Lung (tissue), 12 donors: ENCODE results near the gene DICER1. TPM values are rescaled to one million over a fixed set of nuclear protein-coding genes. Genes with fewer than 3 reads are reported as not detected.

Source experiments
- ATAC-seq: fragments of 200-7000 bp; cut with Tn5 transposase; one replicate; pipeline ENCODE4 v1.9.1; 2020; ENCODE audit warnings: moderate number of reproducible peaks; ENCODE audit not compliant: insufficient read depth, low FRiP score
- DNase-seq, 3 donors: peaks; one replicate each; pipeline ENCODE4 v3.0.0-alpha.2; 2013 to 2017
- H3K27ac ChIP-seq, 2 donors: one replicate each; pipeline ENCODE4 v1.5.1; 2013; ENCODE audit warnings: mild to moderate bottlenecking in 2 of 2, moderate library complexity in 2 of 2, control low read depth in 1 of 2, inconsistent platforms in 1 of 2, low read depth in 1 of 2, low read length in 1 of 2
- H3K27me3 ChIP-seq, 3 donors: one replicate each; pipeline ENCODE4 v1.5.1; 2013; ENCODE audit warnings: low read length in 2 of 3; ENCODE audit not compliant: control insufficient read depth in 3 of 3, insufficient read depth in 3 of 3
- H3K36me3 ChIP-seq, 4 donors: one replicate each; pipeline ENCODE4 v1.5.1; 2013; ENCODE audit warnings: low read length in 4 of 4, mild to moderate bottlenecking in 1 of 4, moderate library complexity in 1 of 4; ENCODE audit not compliant: control insufficient read depth in 4 of 4, insufficient read depth in 4 of 4
- H3K4me1 ChIP-seq, 5 donors: one replicate each; pipeline ENCODE4 v1.5.1; 2013; ENCODE audit warnings: low read length in 5 of 5, mild to moderate bottlenecking in 2 of 5, moderate library complexity in 1 of 5; ENCODE audit not compliant: control insufficient read depth in 5 of 5, insufficient read depth in 5 of 5
- H3K4me3 ChIP-seq: one replicate; pipeline ENCODE4 v1.5.1; 2013; ENCODE audit warnings: mild to moderate bottlenecking, control low read depth, moderate library complexity
- H3K9ac ChIP-seq, 2 donors: one replicate each; pipeline ENCODE4 v1.5.1; 2013; ENCODE audit warnings: low read length in 2 of 2, control low read depth in 1 of 2; ENCODE audit not compliant: insufficient read depth in 1 of 2
- H3K9me3 ChIP-seq, 4 donors: one replicate each; pipeline ENCODE4 v1.5.1; 2013; ENCODE audit warnings: low read length in 3 of 4, mild to moderate bottlenecking in 1 of 4, moderate library complexity in 1 of 4; ENCODE audit not compliant: control insufficient read depth in 4 of 4, insufficient read depth in 3 of 4
- WGBS, 2 donors: extraction: QIAGEN DNeasy Blood & Tissue Kit; methylation state at CpG; one replicate each; pipeline ENCODE4 v1.1.7; 2013; 5-methylcytosine and 5-hydroxymethylcytosine counted together
- polyA plus RNA-seq, 2 donors: library from polyadenylated mRNA; stranded (reverse); fragments of 200-250 nt; gene quantifications; one replicate each; pipeline ENCODE4 v1.2.1, GENCODE V29; 2013
- total RNA-seq, 2 donors: library from RNA; depleted of rRNA in 1 of 2; stranded (reverse); fragments of >200 nt in 1 of 2; gene quantifications; one replicate each; pipeline ENCODE4 v1.2.1, GENCODE V29; 2014 to 2021
- TF ChIP-seq, protein P1 (sequence below): IDR thresholded peaks from 2 replicates; pipeline ENCODE4 v1.5.1; 2012; ENCODE audit warnings: mild to moderate bottlenecking; ENCODE audit errors: control extremely low read depth, extremely low read depth
- donor health status: control.
- donor health status: control.
- donor health status: Bipolar disorder and iron deficiency.
- donor health status: healthy.
- donor health status: DM: yes; HTN: yes; CAD: no.

The DICER1 gene
- total and polyA plus RNA-seq, 4 donors: 9.1 to 103 (median 44.1) TPM

DNA sequence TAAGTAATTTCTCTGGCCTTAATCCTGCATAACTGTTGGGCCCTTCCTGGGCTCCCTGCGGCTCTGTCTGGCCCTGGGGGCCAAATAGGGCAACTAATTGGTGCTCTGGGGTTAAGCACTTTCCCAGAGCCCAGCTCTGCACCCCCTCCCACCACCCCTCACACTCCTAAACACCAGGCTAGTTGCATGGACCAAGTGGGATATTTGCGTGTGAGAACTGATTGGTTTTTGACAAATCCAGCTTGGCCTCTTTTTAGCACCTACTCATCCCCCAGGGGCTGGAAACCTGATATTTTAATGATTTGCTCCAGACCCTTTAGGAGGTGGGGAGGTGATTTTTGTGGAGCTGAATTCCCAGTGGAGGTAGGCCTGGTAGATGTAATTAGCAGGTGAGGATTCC, 91.9 kb downstream of the DICER1 start:
- Histone ChIP-seq H3K36me3 (no peaks in the 10 kb centered on the region), H3K4me1 (no peaks in the 10 kb centered on the region), H3K9ac (no peak overlapping the region), H3K4me3 (no peak overlapping the region), H3K27me3 (no peaks in the 10 kb centered on the region), H3K27ac (no peak overlapping the region), H3K9me3 (peaks cover 0 to 3% (median 0%) of the 10 kb centered on the region in 4 donors)
- WGBS, 2 donors: 65 to 67% methylated on average over 2 of the region's 2 CpGs
- ATAC-seq (no peak), DNase-seq (no peak)
- TF ChIP-seq, protein P1, sequence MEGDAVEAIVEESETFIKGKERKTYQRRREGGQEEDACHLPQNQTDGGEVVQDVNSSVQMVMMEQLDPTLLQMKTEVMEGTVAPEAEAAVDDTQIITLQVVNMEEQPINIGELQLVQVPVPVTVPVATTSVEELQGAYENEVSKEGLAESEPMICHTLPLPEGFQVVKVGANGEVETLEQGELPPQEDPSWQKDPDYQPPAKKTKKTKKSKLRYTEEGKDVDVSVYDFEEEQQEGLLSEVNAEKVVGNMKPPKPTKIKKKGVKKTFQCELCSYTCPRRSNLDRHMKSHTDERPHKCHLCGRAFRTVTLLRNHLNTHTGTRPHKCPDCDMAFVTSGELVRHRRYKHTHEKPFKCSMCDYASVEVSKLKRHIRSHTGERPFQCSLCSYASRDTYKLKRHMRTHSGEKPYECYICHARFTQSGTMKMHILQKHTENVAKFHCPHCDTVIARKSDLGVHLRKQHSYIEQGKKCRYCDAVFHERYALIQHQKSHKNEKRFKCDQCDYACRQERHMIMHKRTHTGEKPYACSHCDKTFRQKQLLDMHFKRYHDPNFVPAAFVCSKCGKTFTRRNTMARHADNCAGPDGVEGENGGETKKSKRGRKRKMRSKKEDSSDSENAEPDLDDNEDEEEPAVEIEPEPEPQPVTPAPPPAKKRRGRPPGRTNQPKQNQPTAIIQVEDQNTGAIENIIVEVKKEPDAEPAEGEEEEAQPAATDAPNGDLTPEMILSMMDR: no peak

DNA sequence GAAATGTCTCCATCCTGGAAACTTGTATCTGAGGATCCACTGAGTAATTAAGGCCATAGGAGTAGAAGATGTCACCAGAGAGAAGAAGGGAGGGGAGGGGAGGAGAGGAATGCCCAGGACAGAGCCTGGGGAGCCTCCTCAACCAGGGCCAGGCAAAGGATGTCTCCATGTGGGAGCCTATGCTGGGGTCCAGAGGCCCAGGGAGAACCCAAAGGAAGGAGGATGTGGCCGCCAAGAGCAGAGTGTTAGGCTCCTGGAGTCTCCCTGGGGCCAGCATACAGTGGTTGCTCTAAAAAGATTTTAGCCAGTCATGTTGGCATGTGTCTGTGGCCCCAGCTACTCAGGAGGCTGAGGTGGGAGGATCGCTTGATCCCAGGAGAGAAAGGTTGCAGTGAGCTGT, 92.6 kb downstream of the DICER1 start:
- Histone ChIP-seq H3K9me3 (peaks cover 0 to 3% (median 0%) of the 10 kb centered on the region in 4 donors), H3K4me3 (no peak overlapping the region), H3K9ac (no peak overlapping the region), H3K27me3 (no peaks in the 10 kb centered on the region), H3K36me3 (no peaks in the 10 kb centered on the region), H3K27ac (no peak overlapping the region), H3K4me1 (no peaks in the 10 kb centered on the region)
- 91 to 97% methylated on average over 2 of the region's 2 CpGs for WGBS, 2 donors
- TF ChIP-seq, protein P1: no peak
- ATAC-seq: no peak
- DNase-seq: no peak

DNA sequence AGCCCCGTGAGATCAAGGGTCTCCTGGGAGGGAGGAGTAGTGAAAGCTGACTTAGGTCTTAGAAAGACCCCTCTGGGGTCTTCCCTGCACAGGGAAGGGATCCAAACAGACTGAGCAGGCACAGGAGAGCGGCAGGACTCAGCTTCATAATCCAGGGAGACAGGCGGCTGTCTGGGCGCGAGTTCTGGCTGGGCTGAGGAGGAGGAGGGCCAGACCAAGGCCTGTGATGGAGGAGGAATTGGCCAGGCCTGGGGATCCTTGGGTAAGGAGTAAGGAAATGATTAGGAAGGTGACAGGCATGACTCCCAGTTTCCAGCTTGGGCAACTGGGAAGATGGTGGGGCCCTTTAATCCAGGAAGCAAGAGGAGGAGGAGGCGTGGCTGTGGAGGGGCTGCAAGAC, 93.1 kb downstream of the DICER1 start:
- 92 to 97% methylated on average over 6 of the region's 6 CpGs for whole genome bisulfite sequencing, 2 donors
- no peak overlapping the region for H3K4me3 ChIP-seq
- H3K9ac ChIP-seq: no peak overlapping the region
- no peaks in the 10 kb centered on the region for H3K4me1 ChIP-seq
- DNase-seq (peak in 1 of 3 donors; percentile 2), ATAC-seq (no peak)
- peaks cover 0 to 3% (median 0%) of the 10 kb centered on the region in 4 donors for H3K9me3 ChIP-seq
- no peaks in the 10 kb centered on the region for H3K36me3 ChIP-seq
- no peak overlapping the region for H3K27ac ChIP-seq
- no peaks in the 10 kb centered on the region for H3K27me3 ChIP-seq
- TF ChIP-seq, protein P1: no peak

DNA sequence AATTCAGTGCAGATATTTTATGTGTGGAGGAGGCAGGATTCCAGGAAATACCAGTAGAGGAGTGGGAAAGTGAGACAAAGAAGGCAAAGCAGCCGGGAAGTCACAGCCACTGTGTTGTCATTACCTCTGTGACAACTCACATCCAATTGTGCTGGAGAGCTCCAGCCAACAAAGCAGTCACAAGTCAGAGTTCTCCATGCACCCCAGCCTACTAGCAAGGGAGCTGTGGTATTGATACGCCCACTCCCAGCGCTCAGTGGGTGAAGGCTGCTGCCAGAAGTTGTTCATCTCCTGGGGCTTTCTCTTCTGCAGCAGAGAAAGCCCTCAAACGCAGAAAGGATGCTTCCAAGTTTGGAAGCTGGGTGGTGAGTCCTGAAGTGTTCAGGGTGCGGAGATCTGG, 93.9 kb downstream of the DICER1 start:
- Histone ChIP-seq H3K9ac (no peak overlapping the region), H3K4me3 (no peak overlapping the region), H3K9me3 (peaks cover 0 to 3% (median 0%) of the 10 kb centered on the region in 4 donors), H3K4me1 (no peaks in the 10 kb centered on the region), H3K27me3 (no peaks in the 10 kb centered on the region), H3K36me3 (no peaks in the 10 kb centered on the region), H3K27ac (no peak overlapping the region)
- TF ChIP-seq, protein P1: no peak
- DNase-seq: no peak
- no peak for ATAC-seq
- 69 to 81% methylated on average over 5 of the region's 5 CpGs for WGBS, 2 donors
